Measurements from ENCODE around the gene ALPG. TPM values are rescaled to one million over a fixed set of nuclear protein-coding genes. Genes with fewer than 3 reads are reported as not detected.
"Not testable (repeated sequence)": the region's sequence is repeated elsewhere in the genome, so short reads cannot be mapped to it uniquely, and the experiment has no call there.

The ALPG gene
- total RNA-seq, 1 donor from 2014 or later, result not detected

DNA sequence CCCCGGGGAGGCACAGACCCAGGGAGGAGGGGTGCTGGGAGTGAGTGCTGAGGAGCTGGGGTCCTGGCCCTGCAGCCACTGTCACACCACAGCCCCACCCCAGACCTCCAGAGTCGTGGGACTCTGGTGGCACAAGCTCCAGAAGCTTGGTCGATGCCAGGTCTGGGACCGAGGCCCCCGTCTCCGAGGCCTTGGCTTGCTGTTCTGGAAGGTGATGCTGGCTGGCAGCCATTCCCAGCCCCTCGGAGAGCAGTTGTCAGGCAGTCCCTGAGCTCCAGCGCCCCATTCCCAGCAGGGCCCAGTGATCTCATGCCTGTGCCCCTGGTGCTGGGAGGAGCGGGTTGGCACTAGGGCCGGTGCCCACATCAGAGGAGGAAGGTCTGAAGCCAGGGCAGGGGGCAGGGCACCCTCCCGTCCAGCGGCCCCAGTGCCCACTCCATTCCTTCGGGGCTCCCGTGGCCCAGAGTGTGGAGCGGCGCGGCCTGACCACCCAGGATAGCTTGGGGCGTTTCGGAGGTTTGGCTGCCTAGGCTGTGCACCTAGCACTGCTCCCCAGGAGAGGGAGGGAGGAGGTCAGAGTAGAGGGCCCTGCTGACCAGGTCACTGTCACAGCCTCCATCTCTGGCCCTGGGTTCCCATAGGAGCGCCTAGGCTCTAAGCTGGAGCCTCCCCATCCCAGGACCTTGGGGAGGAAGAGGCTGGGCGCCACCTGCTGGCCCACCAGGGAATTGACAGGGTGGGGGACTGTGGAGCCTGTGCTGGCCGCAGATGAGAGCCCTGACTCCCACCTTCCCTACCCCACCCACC lies 32.5 kb downstream of the ALPG start:
- DNase-seq (ENCODE audit: low read depth, low spot score), result no peak

DNA sequence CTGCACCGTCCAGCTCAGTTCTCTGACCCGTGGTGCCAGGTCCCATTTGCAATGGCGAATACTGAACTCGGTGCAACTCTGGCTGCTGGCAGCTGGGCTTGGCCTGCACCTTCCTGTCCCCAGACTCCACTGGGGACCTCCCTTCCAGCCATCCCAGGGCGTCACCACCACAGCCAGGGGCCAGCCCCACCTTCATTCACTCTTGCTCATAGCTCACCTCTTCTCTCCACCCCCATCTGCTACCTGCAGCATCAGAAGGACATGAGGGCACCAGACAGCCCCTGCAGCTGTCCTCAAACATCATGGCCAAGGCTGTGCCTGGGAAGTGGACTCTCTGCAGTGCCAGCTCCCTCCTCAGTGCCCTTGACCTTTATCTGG lies 33.1 kb downstream of the ALPG start:
- DNase-seq (ENCODE audit: low read depth, low spot score), result no peak

DNA sequence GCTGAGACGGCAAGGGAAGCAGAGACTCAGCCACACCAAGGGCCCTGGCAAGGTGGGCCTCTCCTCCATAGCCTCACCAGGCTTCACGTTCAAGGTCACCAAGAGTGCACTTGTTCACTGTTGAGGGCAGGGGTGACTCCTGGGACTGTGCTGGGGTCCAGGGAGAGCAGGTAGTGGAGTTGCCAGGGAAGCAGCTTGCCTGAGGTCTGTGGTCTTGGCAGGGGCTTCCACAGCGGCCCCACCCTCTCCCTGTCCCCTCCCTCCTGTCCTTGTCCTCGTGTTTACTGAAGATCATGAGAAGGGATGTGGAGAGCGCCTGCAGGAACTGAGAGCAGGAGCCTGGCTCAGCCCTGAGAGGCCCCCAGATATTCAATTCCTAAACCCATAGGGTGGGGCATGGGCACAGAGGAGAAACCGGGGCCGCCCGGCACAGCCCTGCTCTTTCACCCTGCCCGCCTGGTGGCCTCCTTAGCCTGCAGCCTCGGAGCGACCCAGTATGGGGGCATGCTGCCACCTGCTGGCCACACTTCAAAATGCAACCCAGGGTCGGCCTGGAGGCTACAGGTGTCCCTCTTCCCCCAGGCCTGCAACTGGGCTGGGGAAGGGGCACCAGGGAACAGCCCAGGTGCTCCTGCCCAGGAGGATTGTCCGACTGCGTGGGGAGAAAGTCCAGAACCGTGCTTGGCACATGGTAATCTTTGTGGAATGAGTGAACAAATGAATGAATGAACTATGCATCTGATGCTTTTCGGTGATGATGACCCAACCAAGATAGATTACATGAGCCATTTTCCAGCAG lies 33.8 kb downstream of the ALPG start:
- DNase-seq (ENCODE audit: low read depth, low spot score), result not testable (repeated sequence)

DNA sequence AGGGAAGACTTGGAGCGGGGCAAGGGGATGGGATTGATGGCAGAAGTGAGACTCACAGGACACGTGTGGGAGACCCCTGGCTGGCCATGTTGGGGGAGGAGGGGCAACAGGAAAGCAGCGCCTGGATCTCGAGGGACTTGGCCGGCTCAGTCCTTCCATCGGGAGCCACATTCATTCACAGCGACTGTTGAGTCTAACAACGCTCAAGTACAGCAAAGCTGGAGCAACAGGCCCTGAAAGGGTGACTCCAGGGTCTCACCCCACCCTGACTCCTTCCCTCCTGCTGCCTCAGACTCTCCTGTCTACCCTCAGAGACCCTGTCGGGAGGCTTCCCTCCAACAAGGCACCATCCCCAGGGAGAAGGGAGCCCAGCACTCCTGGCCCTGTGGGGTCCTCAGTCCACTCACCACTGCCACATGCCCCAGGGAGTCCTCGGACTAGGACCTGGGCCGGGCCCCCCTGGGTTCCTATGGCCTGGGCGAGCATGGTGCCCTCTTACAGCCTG lies 34.6 kb downstream of the ALPG start:
- no peak for DNase-seq (ENCODE audit: low read depth, low spot score)

DNA sequence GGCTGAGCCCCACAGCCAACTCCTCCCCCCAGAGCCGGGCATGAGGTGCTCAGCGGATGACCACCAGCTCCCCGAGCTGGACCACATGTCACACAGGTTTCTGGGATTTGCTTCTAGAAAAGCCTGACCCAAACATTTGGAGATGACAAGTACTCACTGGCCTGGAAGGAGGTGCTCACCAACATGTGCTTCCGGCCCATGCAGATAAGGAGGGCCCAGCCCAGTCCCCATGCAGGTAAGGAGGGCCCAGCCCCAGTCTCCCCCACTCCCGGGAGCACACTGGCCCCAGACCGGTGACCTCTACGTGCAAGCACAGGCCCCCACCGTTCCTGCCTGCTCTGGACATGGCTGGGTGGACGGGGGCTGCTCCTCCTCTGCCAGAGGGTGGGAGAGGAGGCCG lies 35.3 kb downstream of the ALPG start:
- DNase-seq (ENCODE audit: low read depth, low spot score), result not testable (repeated sequence)

DNA sequence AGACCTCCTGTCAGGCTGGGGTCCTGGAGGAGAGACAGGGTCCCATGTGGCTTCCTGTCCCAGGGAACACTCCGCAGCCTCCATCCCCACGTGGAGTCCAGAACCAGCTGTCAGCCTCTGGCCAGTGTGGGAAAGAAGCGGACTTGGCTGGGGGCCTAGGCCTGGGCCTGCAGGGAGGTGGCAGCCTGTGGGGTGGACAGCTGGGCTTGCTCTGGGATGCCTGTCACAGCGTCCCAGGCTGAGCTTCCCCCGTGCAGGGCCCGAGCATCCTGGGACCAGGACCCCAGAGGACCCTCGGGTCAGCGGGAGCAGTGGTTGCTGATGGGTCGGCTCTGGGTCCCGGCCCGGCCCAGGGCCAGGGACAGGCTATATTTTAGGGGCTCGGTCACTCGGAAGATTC lies 35.8 kb downstream of the ALPG start:
- not testable (repeated sequence) for DNase-seq (ENCODE audit: low read depth, low spot score)

DNA sequence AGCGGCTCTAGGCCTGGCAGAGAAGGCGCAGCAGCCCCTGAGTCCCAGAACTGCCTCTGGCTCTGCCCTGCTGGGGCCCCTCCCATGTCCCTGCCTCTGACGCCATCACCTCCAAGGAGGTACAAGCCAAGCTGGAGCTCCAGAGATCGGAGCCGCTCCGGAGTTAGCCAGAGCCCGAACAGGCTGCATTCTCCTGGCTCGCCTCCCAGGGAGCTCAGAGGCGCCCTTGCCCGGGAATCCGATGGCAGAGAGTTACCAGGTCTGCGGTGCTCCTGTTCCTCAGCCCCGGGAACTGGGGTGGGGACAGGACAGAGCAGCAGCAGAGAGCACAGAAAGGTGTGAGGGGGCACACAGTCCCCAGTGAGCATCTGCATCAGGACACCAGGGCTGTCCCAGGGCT lies 36.4 kb downstream of the ALPG start:
- not testable (repeated sequence) for DNase-seq (ENCODE audit: low read depth, low spot score)

DNA sequence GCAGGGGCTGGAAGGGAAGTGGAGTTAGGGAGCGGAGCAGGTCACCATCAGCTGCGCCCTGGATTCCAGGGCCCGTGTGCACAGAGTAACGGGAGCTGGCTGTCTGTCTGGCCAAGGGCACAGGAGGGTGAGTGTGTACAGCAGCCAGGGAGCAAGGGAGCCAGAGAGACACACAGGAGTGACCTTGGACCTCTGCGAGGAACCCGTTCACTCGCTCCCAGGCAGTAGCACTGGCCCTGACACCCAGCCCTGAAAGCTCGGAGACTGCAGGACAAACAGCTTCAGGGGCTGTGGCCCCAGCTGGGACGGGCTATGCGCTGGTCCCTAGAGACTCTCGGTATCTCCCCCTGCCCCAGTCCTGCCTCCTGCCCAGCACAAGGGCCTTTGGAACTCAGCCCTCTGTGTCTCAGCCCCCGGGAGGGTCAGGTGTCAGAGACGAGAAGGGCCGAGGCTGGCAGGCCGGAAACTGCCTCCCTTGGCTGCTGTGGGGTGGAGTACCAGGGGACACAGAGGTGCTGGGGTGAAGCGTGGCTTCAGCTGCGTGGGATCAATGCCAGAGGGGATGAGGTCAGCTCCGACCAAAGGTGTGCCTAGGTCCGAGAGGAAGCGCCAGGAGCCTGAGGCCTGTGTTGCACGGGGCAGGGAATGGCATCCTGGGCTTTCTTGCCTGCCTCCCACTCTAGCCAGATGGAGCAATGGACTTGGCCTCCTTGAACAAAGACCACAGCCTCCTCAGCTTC lies 37.2 kb downstream of the ALPG start:
- not testable (repeated sequence) for DNase-seq (ENCODE audit: low read depth, low spot score)

DNA sequence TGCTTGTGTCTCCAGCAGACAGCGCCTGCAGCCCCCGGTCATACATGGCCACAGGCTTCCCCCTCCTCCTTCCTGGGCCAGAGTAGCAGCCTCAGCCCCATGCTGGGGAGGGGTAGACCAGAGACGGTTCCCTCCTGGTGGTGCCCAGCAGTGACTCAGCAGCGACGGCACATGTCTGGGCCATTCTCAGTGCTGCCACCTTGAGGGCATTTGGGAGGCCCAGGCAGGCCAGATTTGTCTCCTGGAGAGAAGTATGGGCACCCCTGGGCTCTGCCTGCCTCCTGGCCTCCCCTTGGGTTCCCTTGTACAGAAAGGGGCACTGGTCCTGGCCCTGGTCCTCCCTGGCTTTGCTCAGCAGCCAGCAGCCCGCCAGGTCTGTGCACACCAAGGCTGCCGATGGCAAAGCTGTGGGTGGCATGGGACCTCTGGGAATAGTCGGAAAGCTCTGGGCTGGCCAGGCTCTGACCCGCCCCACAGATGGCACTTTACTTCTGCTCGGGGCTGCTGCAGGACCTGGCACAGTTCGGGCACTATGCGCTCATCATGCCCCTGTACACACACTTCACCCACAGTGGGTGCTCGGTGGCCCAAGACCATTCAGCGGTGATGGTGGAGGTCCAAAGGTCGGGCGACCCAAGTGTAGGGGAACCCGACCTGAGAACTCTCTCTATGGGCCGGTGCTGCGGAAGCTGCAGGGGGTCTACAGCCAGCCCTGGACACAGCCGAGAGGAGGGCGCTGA lies 37.9 kb downstream of the ALPG start:
- DNase-seq (ENCODE audit: low read depth, low spot score), result peak; percentile 20

DNA sequence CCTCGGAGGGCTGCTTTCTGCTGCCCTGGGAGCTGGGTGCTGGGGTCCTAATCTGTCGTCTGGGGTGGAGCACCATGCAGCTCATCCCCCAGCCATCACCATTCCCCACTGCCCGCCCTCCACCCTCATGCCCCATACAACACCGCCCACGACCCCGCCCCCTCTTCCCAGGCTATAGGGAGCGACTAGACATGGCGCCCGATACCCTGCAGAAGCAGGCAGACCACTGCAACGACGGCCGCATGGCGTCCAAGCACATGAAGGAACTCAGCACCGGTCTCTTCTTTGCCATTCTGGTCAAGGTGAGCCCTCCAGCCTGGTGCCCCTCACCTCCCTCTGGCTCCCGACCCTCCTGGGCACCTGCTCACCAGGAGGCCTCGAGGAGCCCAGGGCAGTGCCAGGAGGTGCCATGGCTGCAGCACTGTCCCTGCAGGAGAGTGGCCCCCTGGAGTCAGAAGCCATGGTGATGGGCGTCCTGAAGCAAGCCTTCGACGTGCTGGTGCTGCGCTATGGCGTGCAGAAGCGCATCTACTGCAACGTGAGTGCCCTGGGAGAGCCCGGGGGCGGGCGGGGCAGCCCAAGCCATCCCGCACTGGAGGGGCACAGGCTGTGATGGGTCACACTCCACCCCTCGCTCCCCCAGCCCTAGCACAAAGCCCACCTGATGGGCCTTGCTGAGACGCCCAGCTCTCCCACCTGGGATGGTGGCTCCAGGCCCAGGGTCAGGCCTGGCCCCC lies 38.7 kb downstream of the ALPG start:
- DNase-seq (ENCODE audit: low read depth, low spot score), result not testable (repeated sequence)

DNA sequence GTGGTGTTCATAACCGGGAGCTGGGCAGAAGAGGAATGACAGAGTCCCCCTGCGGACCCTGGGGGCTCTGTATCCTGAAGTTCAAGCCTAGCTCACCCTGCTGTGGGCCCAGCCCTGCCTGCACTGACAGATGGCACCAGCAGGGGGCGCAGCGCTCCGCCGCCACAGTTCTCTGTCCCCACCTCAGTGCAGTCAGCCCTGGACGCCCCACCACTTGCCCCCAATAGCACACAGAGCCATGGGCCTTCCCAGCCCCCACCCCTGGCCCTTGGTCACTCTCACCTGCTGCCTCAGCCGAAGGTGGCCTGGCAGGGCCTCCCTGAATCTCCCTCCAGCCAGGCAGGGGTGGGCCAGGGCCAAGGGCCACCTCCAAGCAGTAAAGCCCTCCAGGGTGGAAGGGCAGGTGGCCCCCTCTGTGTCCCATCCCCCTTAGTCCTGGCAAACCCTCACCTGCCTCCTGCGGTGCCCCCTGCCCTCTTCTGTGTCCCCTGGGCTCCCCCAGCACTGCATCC lies 39.7 kb downstream of the ALPG start:
- not testable (repeated sequence) for DNase-seq (ENCODE audit: low read depth, low spot score)

DNA sequence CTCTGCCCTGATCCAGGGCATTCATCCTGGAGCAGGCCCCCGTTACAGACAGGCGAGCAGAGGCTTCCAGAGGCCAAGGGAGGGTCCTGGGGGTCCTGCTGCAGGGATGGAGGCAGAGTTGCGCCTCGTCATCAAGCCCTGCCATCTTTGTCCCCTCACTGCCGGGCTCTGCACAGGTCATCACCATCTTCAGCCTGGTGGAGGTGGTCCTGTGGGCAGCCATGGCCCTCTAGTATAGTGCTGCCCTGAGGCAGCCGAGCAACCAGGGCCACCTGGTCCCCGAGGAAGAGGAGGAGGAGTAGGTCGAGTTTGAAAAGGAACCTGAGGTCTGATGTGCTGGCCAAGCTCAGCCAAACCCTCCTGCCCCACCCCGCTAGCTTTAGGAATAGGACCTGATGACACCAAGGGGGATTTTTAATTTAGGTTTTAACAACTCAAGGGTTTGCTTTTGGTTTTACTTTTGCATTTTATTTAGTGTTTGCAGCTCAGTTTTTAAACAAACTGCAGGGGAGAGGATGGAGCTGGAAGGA lies 40.5 kb downstream of the ALPG start:
- DNase-seq (ENCODE audit: low read depth, low spot score), result no peak

DNA sequence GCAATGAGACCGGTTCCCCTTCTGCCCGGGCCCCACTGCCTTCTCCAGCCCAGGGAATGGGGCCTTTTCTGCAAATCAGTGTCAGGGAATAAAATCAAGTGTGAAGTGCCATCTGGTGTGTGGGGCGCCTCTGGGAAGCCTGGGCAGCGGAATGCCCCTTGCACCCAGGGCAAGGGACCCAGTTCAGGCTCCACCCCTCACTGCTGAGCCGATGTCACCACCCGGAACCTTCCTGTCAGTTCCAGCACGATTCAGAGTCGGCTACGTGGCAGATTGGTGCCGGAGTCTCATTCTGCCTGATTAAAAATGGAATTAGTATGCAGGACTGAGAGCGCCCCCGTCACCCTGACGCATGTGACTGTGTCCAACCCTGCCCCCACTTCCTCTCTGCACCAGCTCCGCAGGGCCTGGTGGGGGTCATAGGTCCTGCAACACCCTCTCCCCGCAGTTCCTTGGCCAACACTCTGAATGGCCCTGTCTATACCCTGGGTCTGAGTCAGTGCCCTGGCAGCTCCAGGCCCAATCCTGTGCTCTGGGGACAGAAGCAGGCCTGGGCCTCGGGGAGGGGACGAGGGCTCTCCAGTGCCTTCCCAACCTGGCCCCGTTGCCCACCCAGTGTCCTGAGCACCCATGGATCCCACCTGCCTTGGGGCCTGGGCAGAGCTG lies 41.1 kb downstream of the ALPG start:
- no peak for DNase-seq (ENCODE audit: low read depth, low spot score)

DNA sequence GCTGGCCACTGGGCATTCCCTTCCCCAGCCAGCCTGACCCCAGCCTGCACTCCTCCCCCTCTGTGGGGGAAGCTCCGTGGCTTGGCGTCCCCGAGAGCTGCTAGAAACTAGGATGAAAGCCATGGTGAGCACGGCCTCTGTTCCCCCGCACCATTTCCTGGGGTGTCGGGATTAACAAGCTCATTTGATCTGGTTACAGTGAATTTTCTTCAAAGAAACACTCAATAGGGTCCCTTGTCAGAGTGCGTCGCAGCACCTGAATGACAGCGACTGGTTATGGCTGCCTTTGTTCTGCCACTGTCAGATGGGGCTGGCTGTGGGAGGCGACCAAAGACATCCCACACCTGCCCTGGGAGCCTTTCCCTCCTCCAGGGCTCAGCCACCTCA lies 41.7 kb downstream of the ALPG start:
- no peak for DNase-seq (ENCODE audit: low read depth, low spot score)

DNA sequence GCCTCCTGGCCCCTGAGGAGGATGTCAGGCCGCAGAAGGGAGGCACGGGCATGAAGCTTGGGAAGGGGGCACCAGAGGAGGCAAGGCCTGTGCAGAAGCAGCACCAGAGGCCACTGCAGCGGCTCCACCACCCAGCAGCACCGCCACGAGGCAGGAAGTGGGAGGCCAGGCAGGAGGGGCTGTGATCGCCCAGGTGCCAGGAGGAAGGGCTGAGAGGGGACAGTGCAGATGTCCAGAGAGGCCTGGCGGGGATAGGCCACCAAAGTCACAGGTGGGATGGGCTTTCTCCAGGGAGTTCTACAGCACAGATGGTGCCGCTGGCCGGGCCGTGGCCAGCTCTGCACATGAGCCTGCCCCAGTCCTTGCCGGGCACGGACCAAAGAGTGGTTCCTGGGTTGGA lies 43.3 kb downstream of the ALPG start:
- DNase-seq (ENCODE audit: low read depth, low spot score), result no peak

DNA sequence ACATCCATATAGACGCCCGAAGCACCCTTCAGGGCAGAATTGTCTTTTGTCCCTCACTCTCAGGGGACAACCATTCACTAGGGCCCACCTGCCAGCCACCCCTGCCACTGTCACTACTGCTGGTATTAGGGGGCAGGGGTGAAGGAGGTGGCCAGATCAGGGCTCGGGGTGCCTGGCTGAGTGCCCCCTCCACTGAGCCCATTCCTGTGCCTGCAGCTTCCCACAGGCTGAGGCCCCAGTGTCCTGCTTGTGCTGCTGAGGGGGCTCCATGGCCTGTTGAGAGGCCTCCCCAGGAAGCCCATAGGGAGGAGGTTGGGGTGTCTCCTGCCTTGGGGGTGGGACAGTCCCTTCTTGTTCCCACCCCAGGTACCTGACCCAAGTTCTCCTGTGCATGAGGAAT lies 45.0 kb downstream of the ALPG start:
- not testable (repeated sequence) for DNase-seq (ENCODE audit: low read depth, low spot score)

DNA sequence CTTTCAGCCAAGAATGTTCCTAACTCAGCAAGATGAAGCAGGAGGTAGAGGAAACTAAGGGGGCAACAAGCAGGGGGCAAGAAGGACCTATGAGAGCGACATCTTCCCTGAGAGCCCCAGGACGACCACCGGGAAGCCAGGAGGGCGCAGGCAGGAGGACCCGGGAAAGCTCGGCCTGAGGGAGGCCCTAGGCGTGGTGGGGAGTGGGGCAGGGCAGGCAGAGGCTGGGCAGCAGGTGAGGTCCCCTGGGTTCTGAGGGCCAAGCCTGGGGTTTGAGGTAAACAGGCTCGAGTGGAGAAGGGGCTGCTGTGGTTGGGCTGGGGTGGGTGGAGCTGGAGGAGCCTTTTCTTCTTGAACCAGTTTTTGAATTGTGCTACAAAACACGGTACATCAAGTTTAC lies 48.0 kb downstream of the ALPG start:
- DNase-seq (ENCODE audit: low read depth, low spot score), result no peak

DNA sequence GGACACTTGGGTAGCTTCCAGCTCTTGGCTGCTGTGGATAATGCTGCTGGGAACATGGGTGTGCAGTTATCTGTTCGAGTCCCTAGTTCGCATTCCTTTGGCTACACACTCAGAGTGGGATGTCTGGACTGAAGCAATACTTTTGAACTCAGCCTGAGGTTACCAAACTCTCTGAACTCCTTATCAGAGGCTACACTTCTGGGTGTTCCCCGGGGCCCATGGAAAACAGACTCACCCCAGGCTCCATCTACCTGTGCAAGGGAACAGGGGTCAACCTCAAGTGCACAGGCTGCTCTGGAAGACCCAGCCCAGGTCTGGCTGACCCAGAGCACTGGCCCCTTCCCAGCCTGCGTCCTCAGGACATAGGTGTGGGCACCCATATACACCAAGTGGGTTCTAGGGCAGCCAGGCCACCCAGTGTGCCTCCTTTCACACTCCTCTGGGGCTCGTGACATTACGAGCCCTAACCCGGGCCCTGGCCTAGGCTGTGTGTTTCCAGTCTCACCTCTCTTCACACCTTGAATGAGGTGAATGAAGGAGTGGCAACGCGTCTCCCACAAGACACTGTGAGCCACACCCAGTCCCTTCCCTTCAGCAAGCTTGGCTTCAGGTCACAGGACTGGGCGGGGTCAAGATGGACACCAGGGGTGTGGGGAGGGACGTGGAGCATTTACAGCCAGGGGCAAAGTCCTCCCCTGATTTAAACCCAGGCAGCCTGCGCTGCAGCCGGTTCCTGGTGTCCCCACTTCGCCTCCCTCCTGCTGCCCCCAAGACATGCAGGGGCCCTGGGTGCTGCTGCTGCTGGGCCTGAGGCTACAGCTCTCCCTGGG lies 49.0 kb downstream of the ALPG start, which contains the start of gene ALPI:
Gene ALPI (plus strand): TSS at position 728 of the 830 bp plus-strand sequence. CDS start 47 bp downstream, at position 775.
- no peak for DNase-seq (ENCODE audit: low read depth, low spot score)

Measured in pulmonary artery endothelial cell (primary cell).